Cardiac muscle cell (in vitro differentiated cells and primary cell): Measurements from ENCODE around the gene KIRREL3. TPM values are rescaled to one million over a fixed set of nuclear protein-coding genes. Genes with fewer than 3 reads are reported as not detected.

Experiments used
- DNase-seq, 2 donors: peaks; one replicate each; pipeline versions ENCODE4 v3.0.0 to v3.0.0-alpha.2; 2010 to 2017; ENCODE audit warnings: low read depth in 1 of 2, low spot score in 1 of 2
- H3K27ac ChIP-seq: fragments of 200-600 bp; sonication (generic); 2 replicates; pipeline ENCODE4 v1.5.1; 2016
- H3K27me3 ChIP-seq: fragments of 200-600 bp; sonication (generic); 2 replicates; pipeline ENCODE4 v1.6.0; 2016; ENCODE audit warnings: control low read depth
- H3K36me3 ChIP-seq: fragments of 200-600 bp; sonication (generic); 2 replicates; pipeline ENCODE4 v1.5.1; 2016; ENCODE audit warnings: control low read depth
- H3K4me1 ChIP-seq: fragments of 200-600 bp; sonication (generic); 2 replicates; pipeline ENCODE4 v1.8.1; 2017; ENCODE audit warnings: low read depth, mild to moderate bottlenecking, mixed run types
- H3K4me3 ChIP-seq: fragments of 200-600 bp; sonication (generic); 2 replicates; pipeline ENCODE4 v1.5.1; 2016; ENCODE audit warnings: mild to moderate bottlenecking
- H3K9me3 ChIP-seq: fragments of 200-600 bp; sonication (generic); 2 replicates; pipeline ENCODE4 v1.5.1; 2017; ENCODE audit warnings: low read depth, mild to moderate bottlenecking, control low read depth
- polyA plus RNA-seq: library from polyadenylated mRNA; unstranded; fragments of >200 nt; fragmentation: Nextera tagmentation; extraction: Ambion mirVana; gene quantifications from 2 replicates; pipeline ENCODE4 v1.2.1, GENCODE V29; 2016
- total RNA-seq: library from RNA; depleted of rRNA; stranded (reverse); fragments of >200 nt; gene quantifications from 2 replicates; pipeline ENCODE4 v1.2.3, GENCODE V29; 2016
- TF ChIP-seq, protein P1 (sequence below): IDR thresholded peaks from 2 replicates; pipeline ENCODE4 v1.5.1; 2012; ENCODE audit warnings: low read depth, mild to moderate bottlenecking, low read length

Gene KIRREL3
- total and polyA plus RNA-seq, 2 experiments from 2014 or later = 0.12 to 0.89 TPM

DNA sequence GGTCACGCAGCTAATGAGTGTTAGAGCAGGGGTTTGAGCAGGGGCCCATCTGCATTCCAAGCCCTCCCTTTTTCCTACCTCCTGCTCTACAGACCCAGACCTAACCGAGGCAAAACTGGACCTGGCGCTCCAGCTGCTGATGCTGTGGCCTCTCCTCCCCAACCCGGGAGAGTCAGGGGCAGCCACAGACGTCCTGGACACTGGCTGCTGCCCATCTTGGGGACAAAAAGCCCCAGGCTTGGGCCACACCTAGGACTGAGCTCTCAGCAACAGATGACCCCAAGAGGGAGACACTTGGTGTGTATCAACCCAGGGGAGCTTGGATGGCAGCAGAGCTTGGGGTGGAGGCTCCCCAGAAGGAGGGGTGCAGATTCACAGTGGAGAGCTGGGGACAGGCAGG lies 472.5 kb downstream of the KIRREL3 start:
- DNase-seq = no peak
- Histone ChIP-seq H3K4me3 (no peak overlapping the region), H3K36me3 (no peaks in the 10 kb centered on the region)

DNA sequence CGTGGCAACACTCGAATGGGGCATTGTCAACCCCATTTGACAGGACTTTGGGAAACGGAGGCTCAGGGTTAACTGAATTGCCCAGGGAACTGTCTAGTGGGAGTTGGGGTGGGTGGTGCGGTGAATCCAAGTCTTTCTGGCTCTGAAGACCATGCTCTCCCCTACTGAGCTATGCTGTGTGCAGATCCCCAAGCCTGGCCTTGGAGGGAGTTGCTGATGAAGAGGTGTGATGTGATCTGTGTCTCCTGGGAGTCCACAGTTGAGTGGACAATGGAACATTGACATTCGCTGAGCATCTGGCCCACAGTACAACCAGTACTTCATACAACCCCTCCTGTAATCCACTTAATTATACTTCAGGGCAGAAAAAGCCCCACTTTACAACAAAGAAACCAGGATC lies 472.9 kb downstream of the KIRREL3 start:
- Histone ChIP-seq H3K27ac (no peak overlapping the region), H3K36me3 (no peaks in the 10 kb centered on the region), H3K27me3 (no peaks in the 10 kb centered on the region), H3K9me3 (no peaks in the 10 kb centered on the region), H3K4me3 (no peak overlapping the region), H3K4me1 (no peaks in the 10 kb centered on the region)
- DNase-seq = no peak
- TF ChIP-seq, protein P1, sequence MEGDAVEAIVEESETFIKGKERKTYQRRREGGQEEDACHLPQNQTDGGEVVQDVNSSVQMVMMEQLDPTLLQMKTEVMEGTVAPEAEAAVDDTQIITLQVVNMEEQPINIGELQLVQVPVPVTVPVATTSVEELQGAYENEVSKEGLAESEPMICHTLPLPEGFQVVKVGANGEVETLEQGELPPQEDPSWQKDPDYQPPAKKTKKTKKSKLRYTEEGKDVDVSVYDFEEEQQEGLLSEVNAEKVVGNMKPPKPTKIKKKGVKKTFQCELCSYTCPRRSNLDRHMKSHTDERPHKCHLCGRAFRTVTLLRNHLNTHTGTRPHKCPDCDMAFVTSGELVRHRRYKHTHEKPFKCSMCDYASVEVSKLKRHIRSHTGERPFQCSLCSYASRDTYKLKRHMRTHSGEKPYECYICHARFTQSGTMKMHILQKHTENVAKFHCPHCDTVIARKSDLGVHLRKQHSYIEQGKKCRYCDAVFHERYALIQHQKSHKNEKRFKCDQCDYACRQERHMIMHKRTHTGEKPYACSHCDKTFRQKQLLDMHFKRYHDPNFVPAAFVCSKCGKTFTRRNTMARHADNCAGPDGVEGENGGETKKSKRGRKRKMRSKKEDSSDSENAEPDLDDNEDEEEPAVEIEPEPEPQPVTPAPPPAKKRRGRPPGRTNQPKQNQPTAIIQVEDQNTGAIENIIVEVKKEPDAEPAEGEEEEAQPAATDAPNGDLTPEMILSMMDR = no peak

More for the DNA sequence above, 472.5 kb downstream of the KIRREL3 start:
- TF ChIP-seq, protein P1 = no peak
- Histone ChIP-seq H3K27ac (no peak overlapping the region), H3K27me3 (no peaks in the 10 kb centered on the region), H3K4me1 (no peaks in the 10 kb centered on the region), H3K9me3 (no peaks in the 10 kb centered on the region)

DNA sequence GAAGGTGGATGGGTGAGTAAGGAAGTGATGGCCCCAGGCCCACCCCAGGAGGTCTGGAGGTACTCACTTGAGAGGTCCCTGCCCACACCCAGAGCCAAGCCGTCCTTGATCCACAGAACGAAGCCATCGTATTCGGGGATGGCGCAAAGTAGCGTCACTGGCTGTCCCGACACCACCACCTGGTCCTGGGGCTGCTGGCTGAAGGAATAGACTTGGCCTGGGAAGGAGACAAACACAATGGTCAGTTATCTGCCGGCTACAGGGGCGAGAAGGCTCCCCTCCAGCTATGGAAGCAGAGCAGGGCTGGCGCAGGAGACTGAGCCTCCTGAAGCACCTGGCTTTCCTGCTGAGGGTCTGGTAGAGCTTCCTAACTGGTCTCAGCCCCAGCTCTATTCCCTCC lies 474.1 kb downstream of the KIRREL3 start:
- Histone ChIP-seq H3K27me3 (no peaks in the 10 kb centered on the region), H3K36me3 (no peaks in the 10 kb centered on the region), H3K4me3 (no peak overlapping the region), H3K9me3 (no peaks in the 10 kb centered on the region), H3K27ac (no peak overlapping the region), H3K4me1 (no peaks in the 10 kb centered on the region)
- TF ChIP-seq, protein P1 = no peak
- DNase-seq = no peak

- Histone ChIP-seq H3K4me1 (no peaks in the 10 kb centered on the region), H3K9me3 (no peaks in the 10 kb centered on the region), H3K27me3 (no peaks in the 10 kb centered on the region), H3K36me3 (no peaks in the 10 kb centered on the region), H3K4me3 (no peak overlapping the region), H3K27ac (no peak overlapping the region)
- TF ChIP-seq, protein P1 = no peak
- no peak for DNase-seq
Measured at GRCh38 chr11:126525702-126526101, 474.9 kb downstream of the KIRREL3 start.

GRCh38 chr11:126525216-126525615 lies 475.4 kb downstream of the KIRREL3 start:
- Histone ChIP-seq H3K4me1 (no peaks in the 10 kb centered on the region), H3K36me3 (no peaks in the 10 kb centered on the region), H3K9me3 (no peaks in the 10 kb centered on the region), H3K4me3 (no peak overlapping the region), H3K27me3 (no peaks in the 10 kb centered on the region), H3K27ac (no peak overlapping the region)
- no peak for DNase-seq
- TF ChIP-seq, protein P1 = no peak
